Measurements from ENCODE around the gene NCOA1. TPM values are rescaled to one million over a fixed set of nuclear protein-coding genes. Genes with fewer than 3 reads are reported as not detected.

Gene NCOA1
- total and polyA plus RNA-seq, 2 donors (not counting 3 experiments of a cell fraction or from before 2014, with no cell fraction given): 11.4 to 14.1 TPM

DNA sequence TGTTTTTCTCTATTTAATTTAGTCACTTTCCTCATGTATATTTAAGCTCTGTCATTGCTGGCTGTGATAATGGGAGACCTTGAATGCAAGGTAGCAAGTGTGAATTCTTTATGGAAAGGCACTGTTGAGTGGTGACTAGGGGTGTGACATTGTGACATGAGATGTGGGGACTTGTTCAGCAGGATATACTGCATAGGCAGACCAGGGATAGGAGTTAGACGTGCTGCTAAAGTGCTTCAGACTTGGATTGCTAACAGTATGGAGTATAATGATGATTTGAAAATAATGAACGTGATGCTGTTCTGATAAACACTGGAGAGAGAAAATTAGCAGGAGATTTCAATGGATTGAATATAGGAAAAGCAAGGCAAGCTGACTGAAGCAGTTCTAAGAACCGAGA is 135.1 kb downstream of the NCOA1 start:
- Histone ChIP-seq H2AFZ (ENCODE audit: low read depth, low read length) (no peak overlapping the region), H3K27me3 (ENCODE audit: control insufficient read depth in 2 of 2, insufficient read depth in 2 of 2, low read length in 2 of 2) (no peaks in the 10 kb centered on the region), H3K79me2 (ENCODE audit: control insufficient read depth, insufficient read depth, low read length) (no peaks in the 10 kb centered on the region), H3K4me2 (ENCODE audit: insufficient read depth, low read length) (no peak overlapping the region), H3K9me3 (replicated peaks; ENCODE audit: control insufficient read depth, insufficient read depth, low read length) (no peaks in the 10 kb centered on the region), H3K27ac (ENCODE audit: insufficient read depth, low read depth, low read length) (no peak overlapping the region), H3K9ac (replicated peaks; ENCODE audit: extremely low read depth, insufficient read depth, low read length) (no peak overlapping the region), H4K20me1 (replicated peaks; ENCODE audit: control insufficient read depth, extremely low read depth, insufficient read depth, low read length) (no peaks in the 10 kb centered on the region), H3K9me1 (replicated peaks; ENCODE audit: control insufficient read depth, extremely low read depth, insufficient read depth, low read length) (no peaks in the 10 kb centered on the region), H3K4me1 (ENCODE audit: control insufficient read depth, extremely low read depth, insufficient read depth, low read length) (no peaks in the 10 kb centered on the region), H3K4me3 (replicated peaks in 1 of 3; ENCODE audit: insufficient read depth in 1 of 3, low read depth in 1 of 3, low read length in 3 of 3) (no peak overlapping the region), H3K36me3 (ENCODE audit: control insufficient read depth in 2 of 2, extremely low read depth in 1 of 2, insufficient read depth in 2 of 2, low read length in 2 of 2) (no peaks in the 10 kb centered on the region)
- intact Hi-C loops (cut with micrococcal nuclease) (no loop called here), dilution Hi-C loops (cut with MboI; ENCODE audit: extremely low pct_ligation_motif_present, low sequenced_read_pairs) (no loop called here)
- CTCF ChIA-PET: interaction anchor here (0.5 to 1.9 kb wide), 4 partner anchors 13 to 112 kb away, joined by 3 to 7 read pairs (median 3); no protein-coding TSS in a partner anchor
- POLR2A ChIA-PET: no interaction called here
- FAIRE-seq: no peak
- no peak for TF ChIP-seq CTCF (IDR thresholded peaks at IDR 0.05; ENCODE audit: extremely low read depth in 1 of 2, insufficient read depth in 1 of 2, low read depth in 1 of 2, low read length in 2 of 2)
- BruUV-seq (replicated peaks): no TSS peak
- no peak for DNase-seq (ENCODE audit: low read depth, low spot score)

GRCh38 chr2:24628746-24629145 is 137.7 kb downstream of the NCOA1 start:
- POLR2A ChIA-PET: no interaction called here
- no TSS peak for BruUV-seq (replicated peaks)
- CTCF ChIA-PET: no interaction called here
- Histone ChIP-seq H3K27ac (ENCODE audit: insufficient read depth, low read depth, low read length) (no peak overlapping the region), H3K4me2 (ENCODE audit: insufficient read depth, low read length) (no peak overlapping the region), H3K27me3 (ENCODE audit: control insufficient read depth in 2 of 2, insufficient read depth in 2 of 2, low read length in 2 of 2) (no peaks in the 10 kb centered on the region), H3K9ac (replicated peaks; ENCODE audit: extremely low read depth, insufficient read depth, low read length) (no peak overlapping the region), H3K79me2 (ENCODE audit: control insufficient read depth, insufficient read depth, low read length) (no peaks in the 10 kb centered on the region), H3K36me3 (ENCODE audit: control insufficient read depth in 2 of 2, extremely low read depth in 1 of 2, insufficient read depth in 2 of 2, low read length in 2 of 2) (no peaks in the 10 kb centered on the region), H2AFZ (ENCODE audit: low read depth, low read length) (no peak overlapping the region), H3K4me3 (replicated peaks in 1 of 3; ENCODE audit: insufficient read depth in 1 of 3, low read depth in 1 of 3, low read length in 3 of 3) (no peak overlapping the region), H3K4me1 (ENCODE audit: control insufficient read depth, extremely low read depth, insufficient read depth, low read length) (no peaks in the 10 kb centered on the region), H3K9me1 (replicated peaks; ENCODE audit: control insufficient read depth, extremely low read depth, insufficient read depth, low read length) (no peaks in the 10 kb centered on the region), H3K9me3 (replicated peaks; ENCODE audit: control insufficient read depth, insufficient read depth, low read length) (no peaks in the 10 kb centered on the region), H4K20me1 (replicated peaks; ENCODE audit: control insufficient read depth, extremely low read depth, insufficient read depth, low read length) (no peaks in the 10 kb centered on the region)
- dilution Hi-C loops (cut with MboI; ENCODE audit: extremely low pct_ligation_motif_present, low sequenced_read_pairs) (no loop called here), intact Hi-C loops (cut with micrococcal nuclease) (no loop called here)
- TF ChIP-seq MAX (IDR thresholded peaks at IDR 0.05; ENCODE audit: insufficient read depth, insufficient read length) (no peak), POLR2A (IDR thresholded peaks at IDR 0.05; ENCODE audit: low read depth, low read length) (no peak), JUN (IDR thresholded peaks at IDR 0.05; ENCODE audit: borderline replicate concordance, insufficient read depth, insufficient read length, low read depth) (no peak), FOS (IDR thresholded peaks at IDR 0.05; ENCODE audit: borderline replicate concordance, insufficient read depth, low read length) (no peak), POLR2AphosphoS5 (IDR thresholded peaks at IDR 0.05; ENCODE audit: insufficient read depth, low read depth, low read length) (no peak), EZH2 (IDR thresholded peaks at IDR 0.05; ENCODE audit: borderline replicate concordance, low read depth, low read length, severe bottlenecking) (no peak)
- DNase-seq (ENCODE audit: low read depth, low spot score) (no peak), FAIRE-seq (no peak)

Data from endothelial cell of umbilical vein (primary cell).